ENCODE data around the gene ZIC3. TPM values are rescaled to one million over a fixed set of nuclear protein-coding genes. Genes with fewer than 3 reads are reported as not detected.

The ZIC3 gene
- total RNA-seq, 1 experiment from 2014 or later: not detected

GRCh38 chrX:137573324-137574101 is 7.6 kb downstream of the ZIC3 start:
- no peak for DNase-seq (ENCODE audit: low read depth)

GRCh38 chrX:137574102-137574783 is 8.3 kb downstream of the ZIC3 start:
- DNase-seq (ENCODE audit: low read depth): no peak

GRCh38 chrX:137574784-137575293 is 8.9 kb downstream of the ZIC3 start:
- no peak for DNase-seq (ENCODE audit: low read depth)

- no peak for DNase-seq (ENCODE audit: low read depth)
Observed at GRCh38 chrX:137575596-137576255, 9.8 kb downstream of the ZIC3 start.

- DNase-seq (ENCODE audit: low read depth): no peak
Observed at GRCh38 chrX:137587151-137587550, 21.2 kb downstream of the ZIC3 start.

- DNase-seq (ENCODE audit: low read depth): no peak
Observed at GRCh38 chrX:137600769-137601168, 34.8 kb downstream of the ZIC3 start.

Small RNA genes lying within 50 kb of the gene (small RNA-seq; reads per million reads assigned to genes)
- not detected for gene RN7SL325P
